Measurements from ENCODE around the gene POLD2.

POLD2 gene

GRCh38 chr7:44107961-44108767, 15.2 kb downstream of the POLD2 start:
- H3K4me3 ChIP-seq (ENCODE audit: low read depth, low read length): no peak overlapping the region
- no peaks in the 10 kb centered on the region for H3K4me1 ChIP-seq (ENCODE audit: control insufficient read depth, insufficient read depth, low read length)
- H3K9me3 ChIP-seq (ENCODE audit: control insufficient read depth, insufficient read depth, low read length): no peaks in the 10 kb centered on the region
- peaks cover 15% of the 10 kb centered on the region for H3K27me3 ChIP-seq (ENCODE audit: control insufficient read depth, insufficient read depth, low read length)
- H3K36me3 ChIP-seq (ENCODE audit: control insufficient read depth, insufficient read depth, low read length): peaks cover 15% of the 10 kb centered on the region
- H3K9ac ChIP-seq (ENCODE audit: low read depth, low read length): no peak overlapping the region

- H3K36me3 ChIP-seq (ENCODE audit: control insufficient read depth, insufficient read depth, low read length): peaks cover 15% of the 10 kb centered on the region
- H3K9me3 ChIP-seq (ENCODE audit: control insufficient read depth, insufficient read depth, low read length): no peaks in the 10 kb centered on the region
- H3K4me1 ChIP-seq (ENCODE audit: control insufficient read depth, insufficient read depth, low read length): no peaks in the 10 kb centered on the region
- H3K9ac ChIP-seq (ENCODE audit: low read depth, low read length): no peak overlapping the region
- H3K4me3 ChIP-seq (ENCODE audit: low read depth, low read length): no peak overlapping the region
- peaks cover 20% of the 10 kb centered on the region for H3K27me3 ChIP-seq (ENCODE audit: control insufficient read depth, insufficient read depth, low read length)
Observed at GRCh38 chr7:44107116-44107960, 16.0 kb downstream of the POLD2 start.

- Histone ChIP-seq H3K4me3 (ENCODE audit: low read depth, low read length) (no peak overlapping the region), H3K27me3 (ENCODE audit: control insufficient read depth, insufficient read depth, low read length) (peaks cover 22% of the 10 kb centered on the region), H3K9ac (ENCODE audit: low read depth, low read length) (no peak overlapping the region), H3K4me1 (ENCODE audit: control insufficient read depth, insufficient read depth, low read length) (no peaks in the 10 kb centered on the region), H3K36me3 (ENCODE audit: control insufficient read depth, insufficient read depth, low read length) (peaks cover 15% of the 10 kb centered on the region), H3K9me3 (ENCODE audit: control insufficient read depth, insufficient read depth, low read length) (no peaks in the 10 kb centered on the region)
Observed at GRCh38 chr7:44106311-44107065, 16.9 kb downstream of the POLD2 start.

- Histone ChIP-seq H3K4me1 (ENCODE audit: control insufficient read depth, insufficient read depth, low read length) (no peaks in the 10 kb centered on the region), H3K9ac (ENCODE audit: low read depth, low read length) (no peak overlapping the region), H3K4me3 (ENCODE audit: low read depth, low read length) (peak overlapping the region; percentile 59), H3K36me3 (ENCODE audit: control insufficient read depth, insufficient read depth, low read length) (peaks cover 15% of the 10 kb centered on the region), H3K9me3 (ENCODE audit: control insufficient read depth, insufficient read depth, low read length) (no peaks in the 10 kb centered on the region), H3K27me3 (ENCODE audit: control insufficient read depth, insufficient read depth, low read length) (peaks cover 22% of the 10 kb centered on the region)
Observed at GRCh38 chr7:44105832-44106231, 17.5 kb downstream of the POLD2 start.

DNA sequence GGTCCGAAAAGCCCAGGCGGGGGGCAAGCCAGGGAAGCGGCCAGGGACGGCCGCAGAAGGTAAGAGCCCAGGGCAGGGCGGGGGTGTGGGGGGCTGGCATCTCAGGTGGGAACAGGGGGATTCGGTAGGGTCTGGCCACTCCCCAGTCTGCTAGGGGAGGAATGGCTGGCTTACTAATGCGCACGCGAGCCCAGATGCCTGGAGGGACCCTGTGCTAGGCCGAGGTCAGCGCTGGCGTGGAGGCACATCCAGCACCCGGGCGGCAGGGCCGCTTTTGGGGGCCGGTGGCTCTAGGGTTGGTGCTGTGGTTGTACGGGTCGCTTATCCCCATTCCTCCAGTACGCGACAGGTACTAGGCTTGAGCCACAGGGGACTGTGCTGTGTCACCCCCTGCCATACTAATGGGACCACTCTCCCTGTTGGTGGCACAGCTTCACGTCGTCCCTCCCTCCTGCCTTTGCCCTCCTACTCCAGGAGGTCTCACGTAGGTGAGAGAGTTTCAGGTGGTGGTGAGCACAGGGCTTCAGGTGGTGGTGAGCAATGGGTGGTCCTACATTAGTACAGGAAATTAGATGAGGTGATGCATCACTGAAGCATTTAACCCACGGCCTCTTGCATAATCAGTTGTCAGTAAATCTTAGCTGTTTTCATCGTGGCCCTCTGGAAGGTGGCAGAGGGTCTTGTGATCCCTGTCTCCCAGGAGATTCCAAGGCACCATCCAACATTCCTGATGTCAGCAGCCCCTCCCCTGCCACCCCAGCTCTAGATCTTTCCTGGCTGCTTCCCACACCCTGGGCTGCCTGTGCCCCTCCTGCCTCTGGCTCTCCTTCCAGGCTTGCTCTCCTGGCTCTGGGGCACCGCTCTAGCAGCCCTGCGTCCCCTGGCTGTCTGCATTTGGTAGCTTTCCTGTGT, 18.2 kb downstream of the POLD2 start:
- Histone ChIP-seq H3K27me3 (ENCODE audit: control insufficient read depth, insufficient read depth, low read length) (peaks cover 22% of the 10 kb centered on the region), H3K9me3 (ENCODE audit: control insufficient read depth, insufficient read depth, low read length) (no peaks in the 10 kb centered on the region), H3K4me1 (ENCODE audit: control insufficient read depth, insufficient read depth, low read length) (no peaks in the 10 kb centered on the region), H3K9ac (ENCODE audit: low read depth, low read length) (no peak overlapping the region), H3K36me3 (ENCODE audit: control insufficient read depth, insufficient read depth, low read length) (peaks cover 12% of the 10 kb centered on the region), H3K4me3 (ENCODE audit: low read depth, low read length) (peak overlapping the region; percentile 59)

DNA sequence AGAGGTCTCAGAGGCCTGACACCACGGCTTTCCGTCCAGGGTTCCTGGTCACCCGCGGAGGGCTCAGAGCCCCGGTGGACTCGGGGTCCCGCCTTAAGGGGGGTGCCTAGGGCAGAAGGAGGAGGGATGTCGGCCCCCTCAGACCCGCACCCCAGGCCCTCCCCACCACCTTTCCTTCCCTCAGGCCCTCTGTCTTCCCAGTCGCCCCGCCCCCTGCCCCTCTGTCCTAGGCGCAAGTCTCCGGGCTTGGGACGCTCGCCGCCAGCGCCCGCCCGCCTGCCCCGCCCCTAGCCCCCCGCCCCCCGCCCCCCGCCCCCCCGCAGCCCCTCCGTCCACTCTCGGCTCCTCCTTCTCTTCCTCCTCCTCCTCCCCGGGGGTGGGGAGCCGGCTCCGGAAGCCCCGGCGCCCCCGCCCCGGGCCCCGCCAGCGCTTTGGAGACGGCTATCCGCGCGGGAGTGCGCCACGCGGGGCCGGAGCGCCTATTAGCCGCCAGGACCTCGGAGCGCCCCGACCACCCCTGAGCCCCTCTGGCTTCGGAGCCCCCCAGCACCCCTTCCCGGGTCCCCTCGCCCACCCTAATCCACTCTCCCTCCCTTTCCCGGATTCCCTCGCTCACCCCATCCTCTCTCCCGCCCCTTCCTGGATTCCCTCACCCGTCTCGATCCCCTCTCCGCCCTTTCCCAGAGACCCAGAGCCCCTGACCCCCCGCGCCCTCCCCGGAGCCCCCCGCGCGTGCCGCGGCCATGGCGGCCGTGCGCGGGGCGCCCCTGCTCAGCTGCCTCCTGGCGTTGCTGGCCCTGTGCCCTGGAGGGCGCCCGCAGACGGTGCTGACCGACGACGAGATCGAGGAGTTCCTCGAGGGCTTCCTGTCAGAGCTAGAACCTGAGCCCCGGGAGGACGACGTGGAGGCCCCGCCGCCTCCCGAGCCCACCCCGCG, 19.2 kb downstream of the POLD2 start, which contains the start of gene AEBP1:
AEBP1 (plus strand) TSS at position 423 of the 937 bp plus-strand sequence; CDS start at position 744, 321 bp downstream.
- Histone ChIP-seq H3K27me3 (ENCODE audit: control insufficient read depth, insufficient read depth, low read length) (peaks cover 22% of the 10 kb centered on the region), H3K4me3 (ENCODE audit: low read depth, low read length) (peak within 1 kb of the TSS; percentile 59), H3K9ac (ENCODE audit: low read depth, low read length) (no peak within 1 kb of the TSS), H3K9me3 (ENCODE audit: control insufficient read depth, insufficient read depth, low read length) (no peaks in the 10 kb centered on the region), H3K36me3 (ENCODE audit: control insufficient read depth, insufficient read depth, low read length) (peaks cover 9% of the 10 kb centered on the region), H3K4me1 (ENCODE audit: control insufficient read depth, insufficient read depth, low read length) (no peaks in the 10 kb centered on the region)

DNA sequence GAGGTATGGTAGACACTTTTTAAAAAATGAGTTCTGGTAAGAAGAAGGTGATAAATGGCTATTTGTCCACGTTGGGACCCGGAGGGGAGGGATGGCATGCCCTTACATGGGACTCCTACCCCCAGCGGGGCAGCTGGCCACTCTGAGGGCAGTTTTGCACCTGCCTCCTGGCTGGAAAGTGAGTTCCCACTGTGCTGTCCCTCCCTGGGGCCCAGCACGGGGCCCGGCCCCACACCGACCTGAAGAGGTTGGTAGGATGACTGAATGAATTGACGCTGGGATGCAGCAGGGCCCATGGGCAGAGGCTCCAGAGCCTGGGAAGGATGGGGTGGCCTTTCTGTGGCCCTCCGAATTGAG, 19.8 kb downstream of the POLD2 start:
- Histone ChIP-seq H3K9ac (ENCODE audit: low read depth, low read length) (no peak overlapping the region), H3K27me3 (ENCODE audit: control insufficient read depth, insufficient read depth, low read length) (peaks cover 22% of the 10 kb centered on the region), H3K4me1 (ENCODE audit: control insufficient read depth, insufficient read depth, low read length) (no peaks in the 10 kb centered on the region), H3K4me3 (ENCODE audit: low read depth, low read length) (peak overlapping the region; percentile 54), H3K36me3 (ENCODE audit: control insufficient read depth, insufficient read depth, low read length) (peaks cover 5% of the 10 kb centered on the region), H3K9me3 (ENCODE audit: control insufficient read depth, insufficient read depth, low read length) (no peaks in the 10 kb centered on the region)

- Histone ChIP-seq H3K27me3 (ENCODE audit: control insufficient read depth, insufficient read depth, low read length) (peaks cover 22% of the 10 kb centered on the region), H3K4me3 (ENCODE audit: low read depth, low read length) (no peak overlapping the region), H3K9me3 (ENCODE audit: control insufficient read depth, insufficient read depth, low read length) (no peaks in the 10 kb centered on the region), H3K4me1 (ENCODE audit: control insufficient read depth, insufficient read depth, low read length) (no peaks in the 10 kb centered on the region), H3K9ac (ENCODE audit: low read depth, low read length) (no peak overlapping the region), H3K36me3 (ENCODE audit: control insufficient read depth, insufficient read depth, low read length) (peaks cover under 1% of the 10 kb centered on the region)
Observed at GRCh38 chr7:44102846-44103565, 20.3 kb downstream of the POLD2 start.

GRCh38 chr7:44101966-44102845, 21.1 kb downstream of the POLD2 start:
- Histone ChIP-seq H3K4me3 (ENCODE audit: low read depth, low read length) (no peak overlapping the region), H3K36me3 (ENCODE audit: control insufficient read depth, insufficient read depth, low read length) (no peaks in the 10 kb centered on the region), H3K4me1 (ENCODE audit: control insufficient read depth, insufficient read depth, low read length) (no peaks in the 10 kb centered on the region), H3K27me3 (ENCODE audit: control insufficient read depth, insufficient read depth, low read length) (peaks cover 22% of the 10 kb centered on the region), H3K9ac (ENCODE audit: low read depth, low read length) (no peak overlapping the region), H3K9me3 (ENCODE audit: control insufficient read depth, insufficient read depth, low read length) (no peaks in the 10 kb centered on the region)

Data from iPS-15b (cell line).